Central memory CD4-positive, alpha-beta T cell (primary cell): ENCODE data around the gene GATA1.
A peak's percentile ranks its signal among the peaks of the same experiment; 100 is the strongest.

ENCODE experiments used
- DNase-seq: peaks from one replicate; pipeline ENCODE4 v3.0.0; 2022

GATA1 gene

GRCh38 chrX:48785540-48786214, 713 bp upstream of the GATA1 start:
- DNase-seq = no peak

- no peak for DNase-seq
Observed at GRCh38 chrX:48786825-48787504, 575 bp downstream of the GATA1 start.

DNA sequence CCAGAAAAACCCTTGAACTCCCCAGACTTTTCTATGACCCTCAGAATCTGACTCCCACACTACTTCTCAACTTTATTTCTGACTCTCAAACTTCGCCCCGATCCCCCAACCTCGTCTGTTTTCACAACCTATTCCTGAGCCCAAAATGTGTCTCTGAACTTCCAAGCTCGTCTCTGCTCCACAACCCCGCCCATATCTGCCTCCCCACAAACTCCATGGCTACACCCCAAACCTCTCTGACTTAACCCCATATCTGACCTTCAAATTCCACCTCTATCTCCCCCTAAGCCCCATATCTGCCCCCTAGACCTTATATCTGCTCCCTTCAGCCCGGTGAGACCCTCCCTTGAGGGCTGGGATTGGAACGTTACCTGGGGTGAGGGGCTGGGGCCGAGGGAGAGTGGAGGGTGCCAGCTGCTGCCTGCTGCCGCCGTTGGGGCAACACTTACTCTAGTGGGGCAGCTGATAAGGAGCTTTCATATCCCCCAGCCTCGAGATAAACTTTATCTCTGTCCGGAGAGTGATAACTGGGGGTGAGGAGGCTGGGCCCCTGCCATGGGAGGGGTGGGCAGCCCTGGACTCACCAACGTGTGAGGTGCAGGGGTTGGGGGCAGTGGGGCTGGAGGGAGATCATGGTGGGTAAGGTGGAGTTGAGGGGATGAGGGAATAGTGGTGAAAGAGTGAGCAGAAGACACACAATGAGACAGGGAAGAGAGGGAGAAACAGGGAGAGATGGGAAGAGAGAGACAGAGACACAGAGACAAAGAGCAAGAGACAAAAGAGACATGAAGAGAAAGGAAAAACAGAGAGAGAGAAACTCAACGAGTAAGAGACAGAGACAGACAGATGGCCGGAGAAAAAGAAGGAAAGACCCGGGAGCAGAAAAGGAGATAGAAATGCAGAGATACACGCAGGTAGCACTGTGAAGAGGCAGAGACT, 1.4 kb downstream of the GATA1 start:
- no peak for DNase-seq

DNA sequence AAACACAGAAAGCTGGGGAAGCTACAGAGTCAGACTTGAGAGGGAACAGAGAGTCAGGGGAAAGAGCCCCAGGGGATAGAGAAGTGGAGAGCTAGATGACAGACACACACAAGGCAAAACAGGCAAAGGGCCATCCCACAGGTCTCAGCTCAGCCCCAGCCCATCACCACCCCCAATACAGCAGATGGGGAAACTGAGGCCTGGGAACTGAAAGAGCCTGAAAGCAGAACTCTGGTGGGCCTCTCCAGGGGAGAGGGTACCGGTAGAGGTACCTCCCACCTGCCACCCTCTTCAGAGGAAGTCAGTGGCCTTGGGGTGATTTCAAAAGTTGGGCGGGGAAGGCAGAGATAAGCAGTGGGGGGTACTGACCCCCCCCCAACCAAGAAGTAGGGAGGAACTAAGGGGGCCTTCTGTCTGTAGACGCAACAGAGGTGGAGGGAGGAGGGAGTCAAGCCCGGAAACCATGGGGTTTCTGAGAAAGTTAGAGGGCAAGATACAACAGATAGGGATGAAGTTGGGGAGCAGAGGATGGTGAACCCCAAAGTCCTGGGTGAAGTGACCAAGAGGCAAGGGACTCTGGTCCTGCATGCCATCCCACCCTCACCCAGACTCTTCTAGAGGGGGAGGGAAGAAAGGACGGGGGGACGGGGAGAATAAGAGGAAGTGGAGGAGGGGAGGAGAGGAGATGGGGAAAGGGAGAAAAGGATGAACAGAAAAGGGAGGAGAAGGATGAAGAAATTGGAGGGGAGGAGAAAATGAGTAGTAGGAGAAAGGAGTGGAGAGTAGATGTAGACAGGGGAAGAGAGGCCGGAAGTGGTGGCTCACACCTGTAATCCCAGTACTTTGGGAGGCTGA, 3.2 kb downstream of the GATA1 start:
- DNase-seq = no peak

- no peak for DNase-seq
Observed at GRCh38 chrX:48790477-48790876, 4.1 kb downstream of the GATA1 start.

DNA sequence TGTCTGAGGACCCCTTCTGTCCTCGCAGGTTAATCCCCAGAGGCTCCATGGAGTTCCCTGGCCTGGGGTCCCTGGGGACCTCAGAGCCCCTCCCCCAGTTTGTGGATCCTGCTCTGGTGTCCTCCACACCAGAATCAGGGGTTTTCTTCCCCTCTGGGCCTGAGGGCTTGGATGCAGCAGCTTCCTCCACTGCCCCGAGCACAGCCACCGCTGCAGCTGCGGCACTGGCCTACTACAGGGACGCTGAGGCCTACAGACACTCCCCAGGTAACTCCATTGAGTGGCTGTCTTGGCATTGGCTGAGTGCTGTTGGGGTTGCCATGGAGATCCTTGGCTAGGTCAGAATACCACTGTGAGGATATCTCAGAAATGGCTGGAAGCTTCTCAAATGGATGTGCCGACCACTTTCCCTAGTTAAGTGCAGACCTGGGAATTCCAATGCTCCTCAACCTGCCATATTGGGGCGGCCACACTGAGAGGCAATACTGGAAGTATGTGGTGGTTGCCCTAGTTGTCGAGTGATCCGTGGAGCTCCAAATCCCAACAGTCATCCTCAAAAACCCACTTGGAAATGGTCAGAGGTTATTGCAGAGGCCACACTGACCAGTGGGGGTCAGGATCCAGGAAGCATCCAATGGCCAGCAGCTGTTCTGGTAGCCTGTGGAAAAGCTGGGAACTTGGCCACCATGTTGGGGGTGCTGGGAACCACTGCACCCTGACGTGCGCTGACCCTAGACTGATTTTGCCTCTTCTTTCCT, 4.9 kb downstream of the GATA1 start:
- DNase-seq = no peak

DNA sequence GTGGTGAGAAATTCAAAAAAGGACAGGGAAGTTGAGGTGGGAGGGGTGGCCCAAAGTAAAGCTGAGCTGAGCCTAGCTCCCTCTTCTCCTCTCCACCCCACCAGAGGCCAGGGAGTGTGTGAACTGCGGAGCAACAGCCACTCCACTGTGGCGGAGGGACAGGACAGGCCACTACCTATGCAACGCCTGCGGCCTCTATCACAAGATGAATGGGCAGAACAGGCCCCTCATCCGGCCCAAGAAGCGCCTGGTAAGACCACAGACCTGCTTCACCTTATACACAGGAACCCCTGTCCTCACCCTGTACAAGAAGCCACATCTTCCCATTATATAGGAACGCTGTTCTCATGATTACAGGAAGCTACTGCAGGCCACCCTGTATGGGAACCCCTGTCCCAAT, 5.8 kb downstream of the GATA1 start:
- no peak for DNase-seq

- DNase-seq = no peak
Observed at GRCh38 chrX:48793935-48794334, 7.5 kb downstream of the GATA1 start.

DNA sequence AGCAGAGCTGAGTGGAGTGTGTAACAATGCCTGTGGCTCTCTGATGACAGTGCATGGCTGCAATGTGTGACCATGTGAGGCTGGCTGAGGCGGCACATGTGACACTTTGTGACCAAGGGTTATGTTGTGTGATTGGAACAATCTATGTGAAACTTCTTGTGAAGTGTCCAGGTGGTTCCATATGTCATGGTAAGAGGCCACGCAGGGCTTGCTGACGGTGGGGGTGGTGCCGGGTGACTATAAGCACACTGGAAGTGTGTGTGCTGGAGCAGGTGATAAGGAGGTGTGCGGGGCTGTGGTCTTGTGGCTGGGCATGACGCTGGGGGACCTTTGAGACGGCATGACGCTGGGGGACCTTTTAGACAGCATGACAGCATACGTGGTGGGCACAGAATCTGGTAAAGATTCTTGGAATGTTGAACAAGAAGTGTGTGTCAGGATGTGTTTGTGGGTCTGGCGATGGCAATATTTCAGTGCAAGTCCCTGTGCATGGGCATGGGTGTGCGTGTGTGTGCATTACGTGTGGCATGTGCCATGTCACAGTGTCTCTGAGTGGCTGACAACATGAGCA, 8.0 kb downstream of the GATA1 start:
- no peak for DNase-seq

GRCh38 chrX:48794911-48795515, 8.6 kb downstream of the GATA1 start:
- DNase-seq = no peak

- no peak for DNase-seq
Observed at GRCh38 chrX:48798318-48798717, 11.9 kb downstream of the GATA1 start.

DNA sequence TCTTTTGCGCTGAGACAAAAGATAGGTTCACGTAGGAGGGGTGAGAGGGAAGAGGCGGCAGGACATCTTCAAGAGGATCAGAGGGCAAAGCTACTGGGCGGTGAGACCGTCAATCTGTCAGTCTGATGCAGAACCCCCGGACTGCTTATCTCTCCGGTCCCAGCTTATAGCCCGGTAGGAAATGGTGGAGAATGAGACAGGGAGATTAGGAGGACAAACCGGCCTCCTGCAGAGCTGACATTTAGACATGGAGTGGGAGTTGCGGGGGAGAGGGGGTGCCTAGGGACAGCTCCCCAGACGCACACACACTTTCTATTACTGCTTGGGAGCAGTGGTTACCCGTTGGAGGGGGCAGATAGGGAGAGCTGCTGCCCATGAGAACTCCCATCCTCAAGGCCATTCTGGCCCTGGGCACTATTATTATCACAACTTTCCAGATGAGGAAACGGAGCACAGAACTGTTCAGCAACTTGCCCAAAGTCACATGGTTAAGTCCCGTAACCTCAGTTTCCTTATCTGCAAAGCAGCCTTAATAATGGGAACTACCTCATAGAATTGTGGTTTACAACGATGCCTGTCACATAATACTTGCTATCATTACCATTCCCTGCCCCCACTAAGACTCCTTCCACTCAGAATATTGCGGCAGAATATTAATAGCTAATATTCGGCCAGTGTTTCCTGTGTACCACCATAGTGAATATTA, 14.3 kb downstream of the GATA1 start:
- DNase-seq = no peak

DNA sequence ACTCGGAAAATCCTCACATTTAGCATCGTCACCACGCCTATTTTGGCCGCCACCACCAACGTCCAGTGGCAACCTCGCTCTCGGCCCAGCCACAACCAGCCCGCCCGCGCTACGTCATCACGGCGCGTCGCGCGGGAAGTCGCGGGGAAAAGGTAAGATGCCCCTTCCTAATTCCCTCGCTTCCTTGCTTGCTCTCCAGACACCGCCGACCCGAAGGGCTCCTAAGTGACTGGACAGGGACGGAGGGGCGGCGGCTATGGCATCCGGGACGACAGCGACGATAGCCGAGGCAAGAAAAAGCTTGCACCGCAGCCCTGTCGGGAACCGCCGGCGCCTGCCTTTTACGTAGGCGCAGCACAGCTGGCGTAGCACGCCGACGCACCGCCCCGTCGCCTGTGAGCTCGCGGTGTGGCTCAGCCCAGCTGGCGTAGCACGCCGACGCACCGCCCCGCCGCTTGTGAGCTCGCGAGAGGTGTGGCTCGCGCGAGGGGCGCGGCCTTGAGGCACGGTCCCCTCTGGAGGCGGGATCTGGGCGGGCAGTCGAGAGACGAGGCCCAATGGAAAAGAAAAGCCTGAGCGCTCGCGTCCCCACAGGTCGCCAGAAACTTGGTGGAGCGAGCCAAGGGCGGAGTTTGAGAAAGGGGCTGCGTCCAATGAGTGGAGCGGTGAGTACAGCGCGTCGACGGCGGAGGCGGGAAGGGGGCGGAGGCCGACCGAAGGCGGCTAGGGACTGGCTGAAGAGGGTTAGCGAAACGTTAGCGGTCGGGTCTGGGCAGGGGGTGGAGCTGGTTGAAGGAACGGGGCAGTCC, 15.1 kb downstream of the GATA1 start, which contains the start of gene HDAC6:
HDAC6 (plus strand) TSS at position 788 of the 809 bp plus-strand sequence. CDS start 626 bp downstream, outside the sequence.
- peak; percentile 97 for DNase-seq

- DNase-seq = no peak
Observed at GRCh38 chrX:48802089-48802904, 15.9 kb downstream of the GATA1 start.

DNA sequence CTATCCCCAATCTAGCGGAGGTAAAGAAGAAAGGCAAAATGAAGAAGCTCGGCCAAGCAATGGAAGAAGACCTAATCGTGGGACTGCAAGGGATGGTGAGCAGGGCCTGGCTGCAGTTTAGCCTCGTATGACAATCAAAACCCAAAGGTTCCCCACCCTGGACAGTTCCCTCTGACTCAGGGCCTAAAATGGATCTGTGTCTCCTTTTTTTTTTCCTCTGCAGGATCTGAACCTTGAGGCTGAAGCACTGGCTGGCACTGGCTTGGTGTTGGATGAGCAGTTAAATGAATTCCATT, 16.5 kb downstream of the GATA1 start:
- DNase-seq = no peak

- no peak for DNase-seq
Observed at GRCh38 chrX:48806081-48806480, 19.7 kb downstream of the GATA1 start.

DNA sequence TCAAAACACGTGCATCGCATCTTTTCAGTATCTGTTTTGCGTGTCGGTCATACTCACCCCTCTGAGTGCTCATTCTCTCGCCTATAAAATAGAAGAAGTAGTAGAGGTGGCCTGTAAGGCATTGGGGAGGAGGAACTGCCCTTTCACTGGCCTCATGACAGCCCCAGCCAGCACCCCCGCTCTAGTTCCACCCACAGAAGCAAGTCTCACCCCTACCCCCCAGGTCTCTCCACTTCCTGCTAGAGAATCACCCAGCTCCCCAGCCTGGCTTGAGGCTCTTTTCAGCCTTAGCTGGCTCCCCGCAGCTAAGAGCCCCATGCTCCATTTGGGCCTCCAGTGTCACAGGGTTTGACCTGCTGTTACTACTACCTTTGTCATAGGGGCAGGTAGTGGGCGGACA, 27.3 kb downstream of the GATA1 start:
- DNase-seq = no peak

DNA sequence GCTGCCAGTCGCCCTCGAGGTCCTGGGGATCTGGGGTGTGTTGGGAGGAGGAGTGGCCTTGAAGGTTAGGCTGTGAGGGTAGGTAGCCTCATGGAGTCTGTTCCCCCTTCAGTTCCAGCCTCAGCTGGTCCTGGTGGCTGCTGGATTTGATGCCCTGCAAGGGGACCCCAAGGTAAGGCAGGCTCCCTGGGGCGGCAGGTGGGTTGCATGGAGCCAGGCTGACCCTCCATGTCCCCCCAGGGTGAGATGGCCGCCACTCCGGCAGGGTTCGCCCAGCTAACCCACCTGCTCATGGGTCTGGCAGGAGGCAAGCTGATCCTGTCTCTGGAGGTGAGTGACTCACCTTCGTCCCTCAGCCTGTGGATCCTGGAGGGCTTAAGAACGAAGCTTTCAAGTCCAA, 28.3 kb downstream of the GATA1 start:
- DNase-seq = no peak

DNA sequence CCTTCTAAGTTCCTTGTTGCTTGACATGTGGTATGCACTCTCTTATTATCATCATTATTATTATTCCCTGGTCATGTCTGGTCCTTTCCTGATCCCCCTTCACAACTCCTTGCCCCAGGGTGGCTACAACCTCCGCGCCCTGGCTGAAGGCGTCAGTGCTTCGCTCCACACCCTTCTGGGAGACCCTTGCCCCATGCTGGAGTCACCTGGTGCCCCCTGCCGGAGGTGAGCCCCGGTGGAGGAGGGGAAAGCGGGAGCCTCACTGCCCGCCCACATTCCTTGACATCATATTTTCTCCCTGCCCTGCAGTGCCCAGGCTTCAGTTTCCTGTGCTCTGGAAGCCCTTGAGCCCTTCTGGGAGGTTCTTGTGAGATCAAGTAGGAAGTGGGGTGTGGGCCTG, 28.9 kb downstream of the GATA1 start:
- DNase-seq = no peak
